ENCODE results near the gene CCDC82.

GRCh38 chr11:96310236-96310635 is 79.5 kb downstream of the CCDC82 start:
- TF ChIP-seq CTCF (conservative IDR thresholded peaks at IDR 0.05) (no peak), EZH2 (IDR thresholded peaks at IDR 0.05; ENCODE audit: low read depth) (no peak)
